Sigmoid colon (tissue), 7 donors: ENCODE measurements around the gene INTS2. TPM values are rescaled to one million over a fixed set of nuclear protein-coding genes. Genes with fewer than 3 reads are reported as not detected.
"Not testable (repeated sequence)": the region's sequence is repeated elsewhere in the genome, so short reads cannot be mapped to it uniquely, and the experiment has no call there.

Experiments used
- DNase-seq: peaks from one replicate; pipeline ENCODE4 v3.0.0-alpha.2; 2019
- H3K27ac ChIP-seq, 4 donors: fragments of 200-600 bp; sonication (generic); one replicate each; pipeline ENCODE4 v1.5.1; 2016 to 2019; ENCODE audit warnings: mild to moderate bottlenecking in 1 of 4
- H3K27me3 ChIP-seq, 3 donors: fragments of 200-600 bp; sonication (generic); one replicate each; pipeline ENCODE4 v1.5.1; 2019; ENCODE audit warnings: mild to moderate bottlenecking in 1 of 3
- H3K36me3 ChIP-seq, 4 donors: fragments of 200-600 bp; sonication (generic); one replicate each; pipeline ENCODE4 v1.5.1; 2016 to 2019
- H3K4me1 ChIP-seq, 4 donors: fragments of 200-600 bp; sonication (generic); one replicate each; pipeline ENCODE4 v1.5.1; 2017 to 2019
- H3K4me3 ChIP-seq, 4 donors: fragments of 200-600 bp; sonication (generic); one replicate each; pipeline ENCODE4 v1.5.1; 2017 to 2019; ENCODE audit warnings: mild to moderate bottlenecking in 2 of 4, moderate library complexity in 1 of 4
- H3K9me3 ChIP-seq, 4 donors: fragments of 200-600 bp in 3 of 4; sonication (generic) in 3 of 4; one replicate each; pipeline versions ENCODE4 v1.5.1 to v1.6.1; 2013 to 2019
- CTCF ChIP-seq, 4 experiments: fragments of 450-650 bp in 3 of 4; fragments of 200-600 bp in 1 of 4; IDR thresholded peaks; one replicate each; pipeline ENCODE4 v1.5.1; 2016 to 2019; ENCODE audit warnings: antibody characterized with exemption in 4 of 4, mild to moderate bottlenecking in 3 of 4, moderate library complexity in 2 of 4
- EP300 ChIP-seq, 4 donors: sonication (generic); formaldehyde crosslinking; IDR thresholded peaks; one replicate each; pipeline ENCODE4 v1.6.1; 2017; ENCODE audit warnings: antibody characterized with exemption in 4 of 4
- POLR2A ChIP-seq, 2 donors: fragments of 450-650 bp; IDR thresholded peaks; one replicate each; pipeline ENCODE4 v1.6.1; 2016; ENCODE audit warnings: antibody characterized with exemption in 2 of 2, mild to moderate bottlenecking in 2 of 2, moderate library complexity in 2 of 2
- POLR2AphosphoS5 ChIP-seq, 4 donors: sonication (generic); formaldehyde crosslinking; IDR thresholded peaks; one replicate each; pipeline ENCODE4 v1.6.1; 2017; ENCODE audit warnings: antibody characterized with exemption in 4 of 4
- WGBS, 2 donors: extraction: QIAGEN DNeasy Blood & Tissue Kit; methylation state at CpG; one replicate each; pipeline ENCODE4 v1.1.7; 2013; 5-methylcytosine and 5-hydroxymethylcytosine counted together
- intact Hi-C: fragments of 100-400 bp; cut with DNase I; formaldehyde crosslinking; loops from one replicate; pipeline ENCODE4 v1.15.1; 2023
- polyA plus RNA-seq, 3 donors: library from polyadenylated mRNA; stranded (reverse); fragments of 200-250 nt; gene quantifications; one replicate each; pipeline ENCODE4 v1.2.3, GENCODE V29; 2013
- total RNA-seq, 4 donors: library from RNA; depleted of rRNA; stranded (reverse); fragments of >200 nt; gene quantifications; one replicate each; pipeline ENCODE4 v1.1.0, GENCODE V29; 2016
- donor health status: healthy with polysubstance abuse.
- donor health status: Bipolar disorder and iron deficiency.
- donor health status: healthy.

INTS2 gene
- total and polyA plus RNA-seq, 7 donors, result 0.60 to 15.3 (median 7.2) TPM

- TF ChIP-seq CTCF (IDR thresholded peaks at IDR 0.05) (no peak), POLR2A (IDR thresholded peaks at IDR 0.05) (no peak), POLR2AphosphoS5 (IDR thresholded peaks at IDR 0.05) (no peak), EP300 (IDR thresholded peaks at IDR 0.05) (no peak)
- H3K9me3 ChIP-seq, result peaks cover 0 to 3% (median 1%) of the 10 kb centered on the region in 4 donors
- H3K27ac ChIP-seq, result no peak overlapping the region
- no peaks in the 10 kb centered on the region for H3K36me3 ChIP-seq
- H3K27me3 ChIP-seq, result no peaks in the 10 kb centered on the region
- DNase-seq, result no peak
- WGBS, 2 donors, result 99% methylated on average over 8 of the region's 8 CpGs
- H3K4me1 ChIP-seq, result no peaks in the 10 kb centered on the region
- H3K4me3 ChIP-seq, result no peak overlapping the region
- intact Hi-C loops, result no loop called here
These were observed 100.0 kb downstream of the INTS2 start for GRCh38 chr17:61827649-61828395.

GRCh38 chr17:61826866-61827265, 100.9 kb downstream of the INTS2 start:
- intact Hi-C loops, H3K27me3 ChIP-seq, H3K27ac ChIP-seq, DNase-seq, H3K36me3 ChIP-seq, H3K4me1 ChIP-seq, H3K9me3 ChIP-seq, H3K4me3 ChIP-seq: not testable (repeated sequence)
- 93 to 97% methylated on average over 1 of the region's 1 CpG for WGBS, 2 donors

GRCh38 chr17:61826198-61826597, 101.6 kb downstream of the INTS2 start:
- DNase-seq, H3K27me3 ChIP-seq, H3K4me1 ChIP-seq, H3K36me3 ChIP-seq, H3K9me3 ChIP-seq, H3K4me3 ChIP-seq, H3K27ac ChIP-seq, intact Hi-C loops: not testable (repeated sequence)
- WGBS, 2 donors, result 80 to 89% methylated on average over 2 of the region's 2 CpGs

- DNase-seq, result no peak
- Histone ChIP-seq H3K27ac (no peak overlapping the region), H3K9me3 (peaks cover 0 to 3% (median 1%) of the 10 kb centered on the region in 4 donors), H3K36me3 (no peaks in the 10 kb centered on the region), H3K4me1 (no peaks in the 10 kb centered on the region), H3K27me3 (no peaks in the 10 kb centered on the region), H3K4me3 (no peak overlapping the region)
- TF ChIP-seq POLR2AphosphoS5 (IDR thresholded peaks at IDR 0.05) (no peak), CTCF (IDR thresholded peaks at IDR 0.05) (no peak), POLR2A (IDR thresholded peaks at IDR 0.05) (no peak), EP300 (IDR thresholded peaks at IDR 0.05) (no peak)
- intact Hi-C loops, result no loop called here
- 97 to 99% methylated on average over 2 of the region's 2 CpGs for WGBS, 2 donors
These were observed 102.2 kb downstream of the INTS2 start for GRCh38 chr17:61825448-61826137.

GRCh38 chr17:61822326-61823285, 105.2 kb downstream of the INTS2 start:
- WGBS, 2 donors, result 73 to 76% methylated on average over 6 of the region's 6 CpGs
- intact Hi-C loops, result no loop called here
- H3K4me1 ChIP-seq, result no peaks in the 10 kb centered on the region

More at GRCh38 chr17:61822326-61823285, 105.2 kb downstream of the INTS2 start:
- no peaks in the 10 kb centered on the region for H3K36me3 ChIP-seq
- H3K27me3 ChIP-seq, result no peaks in the 10 kb centered on the region
- no peak for TF ChIP-seq POLR2AphosphoS5 (IDR thresholded peaks at IDR 0.05)
- no peak for TF ChIP-seq CTCF (IDR thresholded peaks at IDR 0.05)
- no peak for TF ChIP-seq EP300 (IDR thresholded peaks at IDR 0.05)
- no peak for TF ChIP-seq POLR2A (IDR thresholded peaks at IDR 0.05)
- H3K4me3 ChIP-seq, result no peak overlapping the region
- H3K9me3 ChIP-seq, result peaks cover 0 to 3% (median 0%) of the 10 kb centered on the region in 4 donors
- H3K27ac ChIP-seq, result no peak overlapping the region
- DNase-seq, result no peak
